ENCODE results near the gene DCTN1.
"Not testable (repeated sequence)": the region's sequence is repeated elsewhere in the genome, so short reads cannot be mapped to it uniquely, and the experiment has no call there.

DCTN1 gene

GRCh38 chr2:74379851-74380789, at the start of gene DCTN1:
Gene DCTN1 (minus strand): TSS chr2:74380311. CDS start chr2:74380037, 274 bp downstream.
- DNase-seq = peak; percentile 8

- DNase-seq = no peak
Measured at GRCh38 chr2:74428675-74429074, 48.6 kb upstream of the DCTN1 start.

GRCh38 chr2:74427551-74427950, 47.4 kb upstream of the DCTN1 start:
- no peak for DNase-seq

GRCh38 chr2:74426181-74426758, 46.2 kb upstream of the DCTN1 start:
- no peak for DNase-seq

- no peak for DNase-seq
Measured at GRCh38 chr2:74425523-74425922, 45.4 kb upstream of the DCTN1 start.

GRCh38 chr2:74424995-74425406, 44.9 kb upstream of the DCTN1 start:
- no peak for DNase-seq

GRCh38 chr2:74424139-74424992, 44.3 kb upstream of the DCTN1 start:
- DNase-seq = no peak

- no peak for DNase-seq
Measured at GRCh38 chr2:74423231-74424095, 43.4 kb upstream of the DCTN1 start.

GRCh38 chr2:74421221-74421870, 41.2 kb upstream of the DCTN1 start, which contains the start of the genes C2orf81 and WDR54:
Gene C2orf81 (minus strand): TSS chr2:74421619. CDS start chr2:74421560, 59 bp downstream.
Gene WDR54 (plus strand): TSS chr2:74421730. CDS start chr2:74422154, 424 bp downstream.
- DNase-seq = peak; percentile 95

GRCh38 chr2:74420443-74421103, 40.5 kb upstream of the DCTN1 start:
- not testable (repeated sequence) for DNase-seq

- no peak for DNase-seq
Measured at GRCh38 chr2:74420006-74420405, 39.9 kb upstream of the DCTN1 start.

GRCh38 chr2:74419345-74419744, 39.2 kb upstream of the DCTN1 start:
- DNase-seq = no peak

GRCh38 chr2:74418312-74418711, 38.2 kb upstream of the DCTN1 start:
- no peak for DNase-seq

- no peak for DNase-seq
Measured at GRCh38 chr2:74417763-74418162, 37.7 kb upstream of the DCTN1 start.

GRCh38 chr2:74417197-74417596, 37.1 kb upstream of the DCTN1 start:
- no peak for DNase-seq

GRCh38 chr2:74416778-74417177, 36.7 kb upstream of the DCTN1 start:
- no peak for DNase-seq

- DNase-seq = no peak
Measured at GRCh38 chr2:74415762-74416395, 35.8 kb upstream of the DCTN1 start.

GRCh38 chr2:74414881-74415761, 35.0 kb upstream of the DCTN1 start:
- peak; percentile 21 for DNase-seq

- no peak for DNase-seq
Measured at GRCh38 chr2:74414441-74414840, 34.3 kb upstream of the DCTN1 start.

Data from stimulated activated CD4-positive, alpha-beta T cell treated with anti-CD3 and anti-CD28 coated beads, Interleukin-4, amount 100 ng/mL, for 1 hour (primary cell).